Nephron progenitor cell (in vitro differentiated cells): ENCODE data around the gene HBQ1.

ENCODE experiments used
- DNase-seq: peaks from one replicate; pipeline ENCODE4 v3.0.0; 2021
- H3K27ac Mint-ChIP-seq: 2 replicates; pipeline ENCODE4 v1.8.0; 2021; ENCODE audit warnings: mild to moderate bottlenecking, moderate library complexity, mixed read lengths
- H3K27me3 Mint-ChIP-seq: 2 replicates; pipeline ENCODE4 v1.8.0; 2021; ENCODE audit warnings: mild to moderate bottlenecking, low read depth, mixed read lengths; ENCODE audit not compliant: poor library complexity
- H3K36me3 Mint-ChIP-seq: 2 replicates; pipeline ENCODE4 v1.8.0; 2021; ENCODE audit warnings: low read depth, mixed read lengths
- H3K4me1 Mint-ChIP-seq: 2 replicates; pipeline ENCODE4 v1.8.0; 2021; ENCODE audit warnings: mixed read lengths
- H3K4me3 Mint-ChIP-seq: 2 replicates; pipeline ENCODE4 v1.8.0; 2021; ENCODE audit warnings: mild to moderate bottlenecking, moderate library complexity, mixed read lengths
- H3K9me3 Mint-ChIP-seq: 2 replicates; pipeline ENCODE4 v1.8.0; 2021; ENCODE audit warnings: mild to moderate bottlenecking, moderate library complexity, mixed read lengths
- TF ChIP-seq, protein P1 (sequence below): fragments of 200-600 bp; sonication (generic); IDR thresholded peaks from 2 replicates; pipeline ENCODE4 v1.5.0; 2021; ENCODE audit warnings: antibody characterized with exemption

The HBQ1 gene

DNA sequence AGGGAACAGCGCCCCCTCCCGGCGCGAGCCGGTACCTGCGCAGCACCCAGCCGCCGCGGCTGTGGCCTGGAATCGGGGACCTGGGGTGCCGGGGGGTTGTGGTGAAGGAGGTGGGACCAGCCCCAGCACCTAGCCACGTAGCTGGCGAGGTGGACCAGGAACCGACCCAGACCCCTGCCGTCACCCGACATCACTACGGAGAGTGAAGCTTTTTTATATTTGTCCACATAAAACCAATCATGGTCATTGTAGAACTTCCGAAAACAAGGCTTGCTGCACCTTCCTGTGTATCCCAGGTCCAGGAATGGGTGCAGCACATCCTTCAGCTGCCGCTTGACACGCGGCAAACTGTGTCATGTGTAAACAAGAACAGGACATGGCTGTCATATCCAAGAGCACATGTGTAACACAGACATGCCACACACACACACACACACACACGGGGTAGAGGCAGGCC lies 1.3 kb downstream of the HBQ1 start:
- Mint-ChIP-seq H3K9me3 (no peaks in the 10 kb centered on the region), H3K27ac (no peak overlapping the region), H3K4me3 (peak overlapping the region; percentile 13), H3K27me3 (peaks cover 35% of the 10 kb centered on the region), H3K36me3 (peaks cover 20% of the 10 kb centered on the region), H3K4me1 (no peaks in the 10 kb centered on the region)
- DNase-seq: no peak
- TF ChIP-seq, protein P1, sequence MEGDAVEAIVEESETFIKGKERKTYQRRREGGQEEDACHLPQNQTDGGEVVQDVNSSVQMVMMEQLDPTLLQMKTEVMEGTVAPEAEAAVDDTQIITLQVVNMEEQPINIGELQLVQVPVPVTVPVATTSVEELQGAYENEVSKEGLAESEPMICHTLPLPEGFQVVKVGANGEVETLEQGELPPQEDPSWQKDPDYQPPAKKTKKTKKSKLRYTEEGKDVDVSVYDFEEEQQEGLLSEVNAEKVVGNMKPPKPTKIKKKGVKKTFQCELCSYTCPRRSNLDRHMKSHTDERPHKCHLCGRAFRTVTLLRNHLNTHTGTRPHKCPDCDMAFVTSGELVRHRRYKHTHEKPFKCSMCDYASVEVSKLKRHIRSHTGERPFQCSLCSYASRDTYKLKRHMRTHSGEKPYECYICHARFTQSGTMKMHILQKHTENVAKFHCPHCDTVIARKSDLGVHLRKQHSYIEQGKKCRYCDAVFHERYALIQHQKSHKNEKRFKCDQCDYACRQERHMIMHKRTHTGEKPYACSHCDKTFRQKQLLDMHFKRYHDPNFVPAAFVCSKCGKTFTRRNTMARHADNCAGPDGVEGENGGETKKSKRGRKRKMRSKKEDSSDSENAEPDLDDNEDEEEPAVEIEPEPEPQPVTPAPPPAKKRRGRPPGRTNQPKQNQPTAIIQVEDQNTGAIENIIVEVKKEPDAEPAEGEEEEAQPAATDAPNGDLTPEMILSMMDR: peak; percentile 97

DNA sequence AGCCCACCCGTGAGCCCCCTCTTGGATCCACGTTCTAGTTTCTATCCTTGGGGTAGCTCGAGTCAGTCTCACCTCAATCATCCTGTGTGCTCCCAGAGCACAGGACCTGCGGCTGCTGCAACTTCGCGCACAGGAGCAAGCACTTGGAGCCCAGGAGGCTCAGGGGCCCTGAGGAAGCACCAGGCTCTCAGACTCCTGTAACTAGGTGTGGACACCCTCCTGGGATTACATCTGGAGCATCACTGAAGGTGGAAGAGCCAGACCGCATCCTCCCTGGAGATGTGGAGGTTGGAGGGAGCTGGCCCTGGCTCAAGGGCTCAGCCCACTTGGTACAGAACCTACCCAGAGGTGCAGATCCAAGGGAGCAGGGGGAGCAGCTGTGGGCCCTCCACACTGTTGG lies 2.7 kb downstream of the HBQ1 start:
- no peaks in the 10 kb centered on the region for H3K4me1 Mint-ChIP-seq
- H3K4me3 Mint-ChIP-seq: no peak overlapping the region
- TF ChIP-seq, protein P1: no peak

DNA sequence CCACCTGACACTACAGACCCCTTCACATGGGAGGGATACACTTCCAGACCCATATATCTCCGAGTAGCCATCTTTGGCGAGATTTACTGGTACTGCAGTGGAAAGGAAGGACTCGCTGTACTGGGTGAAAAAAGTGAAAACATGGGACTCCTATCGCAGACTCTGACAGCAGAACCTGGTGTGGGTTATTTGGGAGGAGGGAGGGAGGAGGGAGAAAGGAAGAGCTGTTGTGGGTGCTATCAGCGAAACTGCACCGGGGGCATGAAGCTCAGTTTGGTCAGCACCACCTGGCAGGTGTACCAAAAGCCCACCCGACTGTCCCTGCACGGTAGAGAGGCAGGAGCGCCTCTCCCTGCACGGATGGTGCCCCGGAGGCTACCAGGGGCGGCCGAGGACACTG lies 5.0 kb downstream of the HBQ1 start:
- H3K27ac Mint-ChIP-seq: peak overlapping the region; percentile 62
- no peaks in the 10 kb centered on the region for H3K4me1 Mint-ChIP-seq
- TF ChIP-seq, protein P1: no peak
- H3K27me3 Mint-ChIP-seq: peaks cover 3% of the 10 kb centered on the region
- peaks cover 44% of the 10 kb centered on the region for H3K36me3 Mint-ChIP-seq
- DNase-seq: no peak
- H3K9me3 Mint-ChIP-seq: no peaks in the 10 kb centered on the region
- no peak overlapping the region for H3K4me3 Mint-ChIP-seq

More for the DNA sequence above, 2.7 kb downstream of the HBQ1 start:
- Mint-ChIP-seq H3K27me3 (peaks cover 24% of the 10 kb centered on the region), H3K36me3 (peaks cover 26% of the 10 kb centered on the region), H3K27ac (peak overlapping the region; percentile 71), H3K9me3 (no peaks in the 10 kb centered on the region)
- no peak for DNase-seq

DNA sequence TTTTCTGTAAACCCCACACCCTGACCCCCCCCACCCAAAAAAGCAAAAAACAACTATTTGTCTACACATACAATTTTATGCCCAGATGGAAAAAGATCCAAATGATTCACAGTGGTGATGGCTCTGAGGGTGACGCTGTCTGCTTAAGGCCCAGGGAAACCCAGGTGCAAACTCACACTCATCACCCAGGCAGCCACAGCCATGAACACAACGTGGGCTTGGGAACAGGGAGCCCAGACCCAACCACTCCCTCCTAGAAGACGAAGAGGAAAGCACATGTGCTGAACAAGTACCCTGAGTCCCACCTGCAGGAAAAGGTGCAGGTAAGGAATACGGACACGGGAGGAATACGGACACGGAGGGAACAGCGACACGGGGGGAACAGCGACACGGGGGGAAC lies 5.4 kb downstream of the HBQ1 start:
- Mint-ChIP-seq H3K27me3 (peaks cover 3% of the 10 kb centered on the region), H3K36me3 (peaks cover 49% of the 10 kb centered on the region), H3K4me1 (no peaks in the 10 kb centered on the region), H3K4me3 (no peak overlapping the region), H3K9me3 (no peaks in the 10 kb centered on the region), H3K27ac (peak overlapping the region; percentile 69)
- TF ChIP-seq, protein P1: no peak
- DNase-seq: no peak

DNA sequence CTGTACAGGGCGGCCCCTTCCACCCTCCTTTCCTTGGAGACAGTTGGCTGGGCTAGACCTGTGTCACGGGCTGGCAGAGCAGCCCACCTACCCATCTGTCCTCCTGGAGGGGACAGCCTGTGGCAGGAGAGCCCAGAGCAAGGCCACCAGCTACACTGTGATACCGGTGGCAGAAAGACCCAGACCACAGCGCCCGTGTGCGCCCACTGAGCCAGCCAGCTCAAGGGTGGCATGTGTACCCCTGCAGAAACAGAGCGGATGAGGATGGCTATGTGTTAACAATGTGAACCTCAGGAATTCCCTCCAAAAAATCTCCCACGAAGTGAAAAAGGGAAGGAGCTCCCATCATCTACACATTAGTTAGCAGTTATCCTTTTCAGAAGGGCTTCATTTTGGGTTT lies 7.1 kb downstream of the HBQ1 start:
- Mint-ChIP-seq H3K36me3 (peaks cover 65% of the 10 kb centered on the region), H3K4me3 (no peak overlapping the region), H3K27me3 (no peaks in the 10 kb centered on the region), H3K4me1 (no peaks in the 10 kb centered on the region), H3K27ac (no peak overlapping the region), H3K9me3 (no peaks in the 10 kb centered on the region)
- DNase-seq: no peak
- TF ChIP-seq, protein P1: no peak

DNA sequence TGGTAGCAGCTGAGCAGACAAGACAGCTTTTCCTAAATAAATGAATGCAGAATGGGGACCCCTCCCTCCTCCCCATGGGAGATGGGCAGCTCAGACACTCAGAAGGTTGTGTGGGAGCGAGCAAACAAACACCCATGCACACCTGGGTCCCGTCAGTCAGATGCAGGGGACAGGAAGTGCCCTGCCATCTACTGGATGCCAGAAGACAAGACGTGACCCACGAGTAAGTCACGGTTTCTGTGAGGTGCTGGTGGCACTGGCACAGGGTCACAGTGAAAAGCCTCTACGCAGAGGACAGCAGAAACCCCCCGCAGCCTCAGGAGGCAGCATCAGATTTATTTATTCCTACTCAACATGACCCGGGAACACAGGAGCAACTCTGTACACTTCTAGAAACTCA lies 8.4 kb downstream of the HBQ1 start:
- Mint-ChIP-seq H3K27ac (no peak overlapping the region), H3K36me3 (peaks cover 65% of the 10 kb centered on the region), H3K4me3 (no peak overlapping the region), H3K27me3 (no peaks in the 10 kb centered on the region), H3K9me3 (no peaks in the 10 kb centered on the region), H3K4me1 (no peaks in the 10 kb centered on the region)
- DNase-seq: no peak
- TF ChIP-seq, protein P1: no peak
